HG02588 (cell line): Measurements from ENCODE around the gene MAP3K12.
"Not testable (repeated sequence)": the region's sequence is repeated elsewhere in the genome, so short reads cannot be mapped to it uniquely, and the experiment has no call there.

Experiments
- ATAC-seq: cut with Tn5 transposase; IDR thresholded peaks from one replicate; pipeline ENCODE4 v1.9.1; 2021; ENCODE audit warnings: mild to moderate bottlenecking, moderate library complexity; ENCODE audit not compliant: unreplicated experiment

The MAP3K12 gene

DNA sequence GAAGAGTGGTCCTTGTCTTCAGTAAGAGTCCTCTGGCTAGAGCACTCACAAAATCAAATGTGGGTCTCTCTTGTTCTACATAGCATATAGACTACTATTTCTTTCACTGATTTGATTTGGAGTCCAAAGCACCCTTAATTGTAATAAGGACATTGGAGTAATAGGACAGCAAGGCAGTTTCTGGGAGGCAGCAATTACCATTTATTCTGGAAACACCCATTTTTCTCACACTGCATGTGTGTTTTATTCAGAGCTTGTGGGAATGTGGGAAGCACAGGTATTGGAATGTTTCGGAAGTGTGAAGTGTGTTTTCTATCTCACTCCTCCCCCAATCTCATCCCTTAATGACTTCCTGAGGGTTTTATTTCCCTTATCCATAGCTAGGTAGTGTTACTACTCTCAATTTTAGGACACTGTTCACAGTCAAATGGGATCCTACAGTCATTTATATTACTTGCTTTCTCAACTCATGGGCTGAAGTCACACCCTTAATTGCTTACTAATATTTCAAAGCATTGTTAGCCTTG, 27.1 kb downstream of the MAP3K12 start:
- ATAC-seq, result no peak

DNA sequence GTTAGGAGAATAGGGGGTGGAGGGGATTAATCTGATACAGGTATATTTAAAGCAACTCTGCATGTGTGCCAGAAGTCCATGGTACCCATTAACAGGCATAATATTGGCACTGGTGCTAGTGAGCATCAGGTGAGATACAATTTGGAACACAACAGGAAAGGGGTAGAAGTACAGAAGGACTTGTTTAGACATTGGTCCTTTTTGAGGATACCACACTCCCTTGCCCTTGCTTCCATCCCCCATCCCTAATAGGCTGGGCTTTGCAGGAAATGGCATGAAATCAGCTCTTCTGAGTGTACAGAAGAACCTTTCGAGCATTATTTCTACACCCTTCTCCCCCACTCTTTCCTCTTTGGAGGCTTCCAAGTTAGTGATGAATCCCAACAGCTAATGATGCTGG, 31.0 kb downstream of the MAP3K12 start:
- ATAC-seq, result no peak

DNA sequence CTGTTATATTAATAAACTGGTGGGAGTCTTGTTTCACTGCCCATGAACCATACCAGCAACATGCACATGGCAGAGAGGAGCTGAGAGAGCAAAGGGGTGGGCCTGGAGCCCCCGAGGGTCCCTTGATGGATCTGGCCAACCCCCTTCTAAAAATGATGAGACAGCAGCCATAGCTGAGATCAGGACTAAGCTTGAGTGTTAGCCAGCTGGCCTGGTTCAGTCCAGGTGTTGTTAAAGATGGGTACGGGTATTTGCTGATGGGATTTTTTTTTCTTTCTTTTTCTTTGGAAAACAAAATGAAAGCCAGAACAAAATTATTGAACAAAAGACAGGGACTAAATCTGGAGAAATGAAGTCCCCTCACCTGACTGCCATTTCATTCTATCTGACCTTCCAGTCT, 31.4 kb downstream of the MAP3K12 start:
- no peak for ATAC-seq

DNA sequence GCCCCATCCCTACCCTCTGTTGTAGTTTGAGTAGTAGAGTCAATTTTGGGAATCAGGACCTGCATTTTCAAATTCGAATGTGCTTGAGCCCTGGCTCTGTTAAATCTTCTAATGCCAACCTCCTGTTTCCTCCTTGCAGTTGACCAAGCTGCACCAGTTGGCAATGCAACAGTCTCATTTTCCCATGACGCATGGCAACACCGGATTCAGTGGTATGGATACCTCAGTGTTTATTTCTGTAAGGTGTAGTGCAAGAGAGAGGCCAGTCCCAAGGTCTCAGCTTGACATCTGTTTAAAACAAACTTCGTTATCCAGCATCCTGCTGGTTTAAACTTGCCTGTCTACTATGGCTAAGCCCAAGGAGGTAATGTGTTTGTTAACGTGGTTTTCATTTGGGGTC, 32.2 kb downstream of the MAP3K12 start:
- no peak for ATAC-seq

DNA sequence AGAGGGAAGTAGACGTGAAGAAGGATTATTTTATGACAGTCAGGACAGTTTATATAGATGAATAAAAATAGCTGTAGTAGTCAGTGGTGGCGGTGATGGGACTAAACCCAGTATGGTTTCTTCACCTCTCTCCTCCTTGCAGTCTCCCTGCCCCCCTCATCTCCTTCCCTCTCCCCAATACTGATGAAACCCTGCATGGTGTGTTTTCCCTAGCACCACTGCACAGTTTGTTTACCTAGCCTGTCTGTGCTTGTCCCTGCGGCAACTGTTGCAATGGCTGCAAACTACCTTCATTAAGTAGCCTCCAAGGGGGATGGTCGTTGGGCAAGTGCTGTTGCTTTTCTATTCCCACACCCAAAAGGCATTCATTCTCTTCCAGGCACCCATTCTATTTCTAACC, 32.6 kb downstream of the MAP3K12 start:
- no peak for ATAC-seq

DNA sequence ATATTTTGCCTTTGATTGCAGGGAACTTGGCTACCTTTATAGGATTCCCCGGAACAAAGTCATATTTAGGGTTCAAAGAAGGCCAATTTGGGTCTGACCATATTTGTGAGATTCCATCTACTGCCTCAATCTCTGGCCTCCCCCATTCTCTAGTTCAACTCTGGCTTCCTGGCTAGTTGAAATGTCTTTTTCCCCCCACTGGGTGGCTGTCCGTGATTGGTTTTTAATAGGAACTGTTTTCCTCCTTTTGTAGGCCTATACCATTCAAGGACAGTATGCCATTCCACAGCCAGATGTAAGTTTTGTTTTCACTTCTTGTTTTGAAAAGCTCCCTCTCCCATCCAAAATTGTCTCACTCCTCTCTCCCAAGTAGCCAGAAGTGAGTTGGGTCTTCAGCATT, 33.6 kb downstream of the MAP3K12 start:
- ATAC-seq, result no peak

DNA sequence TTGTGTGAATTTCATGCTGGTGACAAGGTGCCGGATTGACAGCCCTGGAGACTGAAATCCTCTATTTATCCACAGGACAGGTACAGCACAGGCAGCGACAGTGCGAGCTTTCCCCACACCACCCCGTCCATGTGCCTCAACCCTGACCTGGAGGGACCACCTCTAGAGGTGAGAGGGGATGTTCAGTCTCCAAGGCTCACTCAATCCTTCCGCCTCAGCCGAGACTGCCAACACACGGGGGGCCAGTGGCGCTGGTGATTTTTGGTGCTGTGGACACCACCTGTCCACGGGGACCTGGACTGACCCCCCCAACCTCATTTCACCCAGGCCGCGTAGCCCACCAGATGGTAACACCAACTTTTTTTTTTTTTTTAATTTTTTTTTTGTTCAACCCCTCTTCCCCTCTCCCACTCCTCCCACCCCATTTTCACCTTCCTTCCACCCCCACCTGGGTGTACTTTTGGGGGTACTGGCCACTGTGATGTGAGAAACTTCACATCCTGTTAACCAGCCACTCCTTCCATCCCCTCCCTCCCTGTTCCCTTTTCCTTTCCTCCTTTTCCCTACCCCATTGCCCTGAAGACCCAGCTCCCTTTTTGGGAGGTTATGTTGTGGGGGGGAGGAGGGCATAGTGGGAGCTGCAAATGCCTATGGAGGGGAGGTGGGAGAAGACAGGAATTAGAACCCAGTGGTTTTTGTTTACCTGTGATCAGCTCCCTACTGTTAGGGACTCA, 34.4 kb downstream of the MAP3K12 start:
- ATAC-seq, result no peak

DNA sequence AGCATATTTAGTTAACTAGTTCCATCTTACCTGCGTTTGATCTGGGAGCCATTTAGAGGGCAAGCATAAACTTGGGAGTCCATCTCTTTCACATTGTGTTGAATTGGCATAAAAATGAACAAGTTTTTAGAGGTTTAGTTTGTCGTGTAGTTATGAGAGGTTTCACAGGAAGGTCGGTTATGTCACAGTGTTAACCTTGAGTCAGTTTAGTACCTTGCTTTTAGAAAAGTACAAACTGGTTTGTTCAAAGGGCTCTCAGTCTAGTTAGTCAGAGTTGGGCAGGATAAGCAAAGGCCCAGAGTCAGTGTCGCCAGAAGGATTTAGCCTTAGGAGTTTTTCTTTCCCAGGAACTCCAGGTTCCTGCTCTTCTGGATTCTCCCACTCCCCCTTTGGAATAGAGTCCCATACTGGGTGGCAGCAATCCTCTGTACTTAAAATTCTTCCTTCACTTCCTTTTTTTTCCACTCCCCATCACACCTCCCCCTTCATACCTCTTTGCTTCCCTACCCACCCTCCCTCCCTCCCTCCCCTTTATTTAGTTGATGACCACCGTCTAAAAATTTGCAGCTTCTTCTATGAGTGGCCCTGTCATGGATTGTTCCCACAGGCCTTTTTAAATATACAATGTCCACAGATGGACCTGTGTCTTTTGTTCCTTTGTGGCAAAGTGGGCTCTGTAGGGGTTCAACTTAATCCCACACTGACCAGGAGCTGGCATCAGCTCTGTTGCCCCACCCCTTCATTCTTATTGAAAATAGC, 35.3 kb downstream of the MAP3K12 start:
- no peak for ATAC-seq

DNA sequence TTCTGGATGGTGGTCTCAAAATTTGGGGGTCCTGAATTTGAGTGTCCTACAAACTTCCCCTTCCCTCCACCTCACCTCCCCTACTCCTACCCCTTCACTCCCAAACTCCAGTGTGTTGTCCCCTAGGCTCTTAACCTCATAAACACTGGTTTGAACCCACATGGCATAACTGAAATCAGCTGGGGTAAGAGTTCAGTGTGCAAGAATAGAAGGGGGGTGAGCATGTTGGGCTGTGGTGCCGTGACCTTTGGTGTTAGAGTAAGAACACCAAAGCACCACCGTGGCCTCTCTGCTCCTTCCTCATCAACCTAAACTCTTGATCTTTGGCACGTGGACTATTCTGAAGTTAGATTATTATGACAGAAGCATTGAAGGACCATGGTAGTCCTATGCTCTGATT, 36.3 kb downstream of the MAP3K12 start:
- ATAC-seq, result no peak

DNA sequence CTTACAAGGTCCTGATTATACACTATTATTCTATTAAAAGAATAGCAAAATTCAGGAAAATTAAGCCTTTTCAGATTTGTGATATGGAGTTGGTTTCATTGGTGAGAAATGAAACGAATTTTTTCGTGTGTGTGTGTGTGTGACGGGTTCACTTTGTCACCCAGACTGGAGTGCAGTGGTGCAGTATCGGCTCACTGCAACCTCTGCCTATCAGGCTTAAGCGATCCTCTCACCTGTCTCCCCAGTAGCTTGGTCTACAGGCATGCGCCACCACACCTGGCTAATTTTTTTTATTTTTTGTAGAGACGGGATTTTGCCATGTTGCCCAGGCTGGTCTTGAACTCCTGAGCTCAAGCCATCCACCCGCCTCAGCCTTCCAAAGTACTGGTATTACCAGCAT, 37.7 kb downstream of the MAP3K12 start:
- no peak for ATAC-seq

DNA sequence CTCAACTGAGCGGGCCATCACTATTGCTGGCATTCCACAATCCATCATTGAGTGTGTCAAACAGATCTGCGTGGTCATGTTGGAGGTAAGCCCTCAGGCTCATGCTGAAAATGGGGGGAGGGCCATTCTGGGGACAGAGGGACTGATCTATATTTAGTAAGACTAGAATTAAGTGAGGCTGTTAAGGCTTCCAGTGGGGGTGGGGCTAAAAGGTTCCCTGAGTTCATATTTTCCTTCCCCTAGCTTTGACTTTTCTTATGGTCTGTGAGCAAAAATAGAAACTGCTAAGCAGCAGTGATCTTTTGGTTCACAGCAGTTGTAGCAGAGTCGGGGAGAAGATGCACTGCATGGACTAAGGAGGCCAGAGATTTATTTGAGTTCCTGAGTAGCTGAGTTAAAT, 38.2 kb downstream of the MAP3K12 start:
- no peak for ATAC-seq

DNA sequence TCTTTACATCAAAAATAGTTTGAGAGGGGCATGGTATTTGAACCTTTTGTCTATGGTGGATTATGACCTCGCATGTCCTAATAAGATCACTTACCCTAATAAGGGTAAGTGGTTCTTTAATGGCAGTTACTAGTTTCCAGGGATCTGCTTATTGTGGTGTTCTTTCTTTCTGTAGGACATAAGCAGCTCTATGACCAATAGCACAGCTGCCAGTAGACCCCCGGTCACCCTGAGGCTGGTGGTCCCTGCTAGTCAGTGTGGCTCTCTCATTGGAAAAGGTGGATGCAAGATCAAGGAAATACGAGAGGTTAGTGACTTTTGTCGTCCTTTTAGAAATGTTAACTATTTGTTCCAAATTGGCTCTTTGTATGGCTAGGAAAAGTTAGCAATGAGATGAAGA, 40.2 kb downstream of the MAP3K12 start:
- no peak for ATAC-seq

DNA sequence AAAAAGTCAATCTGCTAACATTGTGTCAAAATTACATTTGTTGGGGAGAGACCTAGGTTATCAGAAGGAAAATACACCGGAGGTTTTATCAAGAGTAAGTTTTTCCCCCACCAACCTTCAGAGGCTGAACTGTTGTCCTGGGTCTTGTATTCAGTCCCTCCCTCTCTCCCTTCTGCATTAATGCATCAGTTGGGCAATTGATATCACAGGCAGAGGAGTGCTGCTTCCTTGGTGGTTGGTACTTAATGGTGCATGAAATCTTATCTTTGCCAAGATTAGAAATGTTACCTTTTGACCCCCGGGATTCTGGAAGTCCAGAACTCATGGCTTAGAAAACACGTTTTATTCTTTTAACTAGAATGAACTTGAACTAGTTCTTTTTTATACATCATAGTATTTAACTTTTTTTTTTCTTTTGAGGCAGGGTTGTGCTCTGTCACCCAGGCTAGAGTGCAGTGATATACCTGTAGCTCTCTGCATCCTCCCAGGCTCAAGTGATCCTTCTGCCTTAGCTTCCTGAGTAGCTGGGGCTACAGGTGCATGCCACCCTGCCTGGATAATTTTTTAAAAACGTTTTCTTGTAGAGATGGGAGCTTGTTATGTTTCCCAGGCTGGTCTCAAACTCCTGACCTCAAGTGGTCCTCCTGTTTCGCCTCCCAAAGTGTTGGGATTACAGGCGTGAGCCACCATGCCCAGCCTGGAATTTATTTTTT, 42.4 kb downstream of the MAP3K12 start:
- ATAC-seq, result no peak

DNA sequence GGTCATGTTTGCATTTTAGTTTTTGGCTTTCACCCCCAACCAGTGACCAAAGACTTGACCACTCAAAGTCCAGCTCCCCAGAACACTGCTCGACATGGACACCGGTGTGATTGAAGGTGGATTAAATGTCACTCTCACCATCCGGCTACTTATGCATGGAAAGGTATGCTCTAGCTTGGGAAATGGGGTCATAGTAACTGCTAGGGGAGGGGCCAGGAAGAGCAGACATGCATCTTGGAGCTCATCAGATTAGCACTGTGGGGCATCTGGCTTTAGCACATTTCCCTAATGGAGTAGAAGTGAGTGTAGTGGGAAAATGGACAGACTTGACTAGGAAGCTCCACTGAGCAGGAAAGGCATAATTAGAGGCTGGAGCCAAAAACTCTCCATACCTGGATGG, 44.6 kb downstream of the MAP3K12 start:
- ATAC-seq, result no peak

DNA sequence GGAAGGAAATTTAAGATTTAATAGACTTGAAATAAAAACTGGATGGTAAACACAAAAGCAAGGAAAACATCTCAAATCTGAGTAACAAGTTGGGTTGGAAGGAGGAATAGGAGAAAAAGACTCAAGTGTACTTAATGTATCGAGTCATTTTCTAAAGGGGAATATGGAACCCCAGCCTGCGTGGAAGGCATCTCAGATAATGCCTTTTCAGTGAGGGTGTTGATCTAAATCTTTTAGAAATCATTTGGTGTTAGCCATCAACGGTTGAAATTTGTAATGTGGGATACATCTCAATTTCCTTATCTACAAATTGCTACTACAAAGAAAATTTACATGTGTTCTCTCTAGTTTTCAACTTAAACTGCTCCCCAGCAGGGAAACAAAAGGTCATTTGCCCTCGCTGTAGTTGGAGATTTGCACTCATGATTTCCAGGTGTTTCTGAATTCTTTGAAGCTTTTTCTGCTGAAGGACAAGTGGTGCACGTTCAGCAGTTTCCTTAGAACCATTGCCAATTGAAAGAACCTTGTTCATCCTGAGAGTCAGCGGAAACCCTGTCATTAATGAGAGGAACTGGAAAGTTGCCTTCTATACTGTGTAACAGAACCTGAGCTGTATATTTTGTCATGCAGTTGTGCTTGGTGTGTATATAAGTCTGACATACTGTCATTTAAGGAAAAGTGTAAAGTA, 45.2 kb downstream of the MAP3K12 start:
- ATAC-seq, result no peak

DNA sequence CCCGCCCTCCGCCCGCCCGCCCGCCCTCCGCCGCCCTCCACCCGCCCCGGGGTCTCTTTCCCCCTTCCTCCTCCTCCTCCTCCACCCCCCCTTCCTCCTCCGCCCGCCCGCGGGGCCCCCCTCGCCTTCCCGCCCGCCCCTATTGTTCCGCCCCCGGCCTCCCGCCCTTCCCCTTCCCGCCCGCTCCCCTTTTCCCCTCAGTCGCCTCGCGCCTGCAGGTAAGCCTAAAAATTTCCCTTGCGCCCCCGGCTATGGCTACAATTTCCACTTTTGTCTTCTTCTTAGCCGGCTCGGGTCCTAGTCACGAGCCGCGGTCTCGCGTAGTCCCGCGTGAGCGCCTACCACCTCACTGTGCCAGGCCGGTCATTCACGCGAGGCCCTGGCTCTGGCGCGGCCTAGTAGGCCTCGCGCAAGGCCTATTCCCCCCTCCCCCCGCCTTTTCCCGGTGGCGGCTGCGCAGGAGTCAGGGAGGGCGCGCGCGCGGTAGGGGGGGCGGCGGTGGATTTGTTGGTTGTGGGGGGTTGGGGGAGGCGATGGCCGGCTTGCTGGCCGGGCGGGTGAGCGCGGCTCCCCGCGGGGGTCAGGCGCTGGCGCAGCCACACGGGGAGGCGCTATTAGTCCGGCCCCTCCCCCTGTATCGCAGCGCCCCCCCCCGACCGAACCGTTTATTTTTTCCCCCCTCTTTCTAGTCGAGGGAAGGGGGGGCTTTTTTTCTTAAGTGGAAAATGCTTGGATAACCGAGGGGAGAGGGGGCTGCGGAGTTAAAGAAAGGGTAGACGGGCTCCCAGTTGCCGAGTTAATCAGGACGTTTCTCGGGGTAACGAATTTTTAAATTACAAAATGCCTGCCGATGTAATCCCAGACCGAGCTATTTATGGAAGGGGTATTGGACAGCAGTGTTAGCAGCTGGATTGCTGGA, 46.8 kb downstream of the MAP3K12 start:
- ATAC-seq, result peak; percentile 29

DNA sequence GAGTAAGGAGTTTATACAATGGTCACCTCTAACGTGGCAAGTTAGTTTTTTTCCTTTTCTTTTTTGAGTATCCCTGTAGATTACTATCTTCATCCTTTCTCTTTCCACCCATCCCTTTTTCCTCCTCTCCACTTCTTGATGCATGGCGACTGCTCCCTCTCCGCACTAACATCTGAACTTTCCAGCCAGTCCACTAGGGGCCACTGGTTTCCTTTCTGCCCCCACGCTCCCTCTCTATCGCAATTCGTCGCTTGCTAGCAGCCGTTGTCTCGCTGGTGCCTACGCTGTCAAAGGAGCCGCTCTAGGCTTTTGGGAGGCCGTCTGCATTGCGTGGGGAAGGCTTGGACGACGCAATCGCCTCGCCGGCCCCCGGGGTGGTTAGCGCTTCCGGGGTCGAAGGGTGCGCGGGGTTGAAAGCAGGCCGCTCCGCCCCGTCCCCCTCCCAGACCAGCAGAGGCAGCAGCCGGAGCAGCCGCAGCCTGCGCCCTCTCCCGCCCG, 47.5 kb downstream of the MAP3K12 start, which contains the start of gene PCBP2:
Gene PCBP2, plus strand, starts transcription at position 442 of the 498 bp plus-strand sequence. CDS start 2,699 bp downstream, outside the sequence.
- ATAC-seq, result peak; percentile 96

DNA sequence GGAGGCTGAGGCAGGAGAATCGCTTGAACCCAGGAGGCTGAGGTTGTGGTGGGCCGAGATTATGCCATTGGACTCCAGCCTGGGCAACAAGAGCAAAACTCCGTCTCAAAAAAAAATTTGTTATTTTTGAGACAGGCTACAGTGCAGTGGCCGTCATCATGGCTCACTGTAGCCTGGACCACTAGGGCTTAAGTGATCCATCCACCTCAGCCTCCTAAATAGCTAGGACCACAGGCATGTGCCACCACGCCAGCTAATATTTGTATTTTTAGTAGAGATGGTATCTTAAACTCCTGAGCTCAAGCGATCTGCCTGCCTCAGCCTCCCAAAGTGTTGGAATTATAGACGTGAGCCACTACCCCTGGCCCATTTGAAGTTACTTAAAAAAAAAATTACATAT, 48.3 kb downstream of the MAP3K12 start:
- no peak for ATAC-seq

DNA sequence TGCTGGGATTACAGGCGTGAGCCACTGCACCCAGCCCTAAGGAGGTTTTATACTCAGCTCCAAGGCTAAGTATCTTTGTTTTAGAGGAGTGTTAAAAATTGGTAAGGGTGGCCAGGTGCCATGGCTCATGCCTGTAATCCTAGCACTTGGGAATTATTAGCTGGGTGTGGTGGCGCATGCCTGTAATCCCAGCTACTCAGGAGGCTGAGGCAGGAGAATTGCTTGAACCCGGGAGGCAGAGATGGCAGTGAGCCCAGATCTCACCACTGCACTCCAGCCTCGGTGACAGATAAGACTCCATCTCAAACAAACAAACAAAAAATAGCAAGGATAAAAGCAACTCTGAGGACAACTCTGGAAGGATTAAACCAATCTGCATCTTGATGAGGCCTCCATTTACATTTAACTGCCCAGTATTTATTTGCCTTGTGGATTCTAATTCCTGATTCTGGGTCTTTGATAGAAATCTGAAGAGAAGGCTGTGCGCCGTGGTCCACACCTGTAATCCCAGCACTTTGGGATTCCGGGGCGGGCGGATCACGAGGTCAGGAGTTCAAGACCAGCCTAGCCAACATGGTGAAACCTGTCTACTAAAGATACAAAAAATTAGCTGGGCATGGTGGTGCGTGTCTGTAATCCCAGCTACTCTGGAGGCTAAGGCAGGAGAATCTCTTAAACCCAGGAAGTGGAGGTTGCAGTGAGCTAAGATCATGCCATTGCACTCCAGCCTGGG, 54.5 kb downstream of the MAP3K12 start:
- ATAC-seq, result not testable (repeated sequence)
